GM12874 (cell line): ENCODE results near the gene SYNE1.

Experiments
- CTCF ChIP-seq: IDR thresholded peaks from 2 replicates; pipeline ENCODE4 v1.5.1; 2011; ENCODE audit warnings: low read depth, mild to moderate bottlenecking, control low read depth, low read length, moderate library complexity; ENCODE audit not compliant: insufficient read depth

The SYNE1 gene

GRCh38 chr6:152091201-152091600 lies 546.0 kb downstream of the SYNE1 start:
- TF ChIP-seq CTCF = no peak

- no peak for TF ChIP-seq CTCF
These were observed 547.2 kb downstream of the SYNE1 start for GRCh38 chr6:152089992-152090391.

- TF ChIP-seq CTCF = no peak
These were observed 549.5 kb downstream of the SYNE1 start for GRCh38 chr6:152087701-152088100.

- TF ChIP-seq CTCF = no peak
These were observed 550.1 kb downstream of the SYNE1 start for GRCh38 chr6:152087096-152087495.

- TF ChIP-seq CTCF = no peak
These were observed 550.8 kb downstream of the SYNE1 start for GRCh38 chr6:152086223-152086873.

- TF ChIP-seq CTCF = no peak
These were observed 551.7 kb downstream of the SYNE1 start for GRCh38 chr6:152085451-152085921.

GRCh38 chr6:152078804-152079203 lies 558.4 kb downstream of the SYNE1 start:
- no peak for TF ChIP-seq CTCF
